ENCODE results near the gene GATB.

Gene GATB

GRCh38 chr4:151626228-151626627 lies 134.6 kb downstream of the GATB start:
- Histone ChIP-seq H3K4me3 (ENCODE audit: low read depth, low read length) (no peak overlapping the region), H3K36me3 (ENCODE audit: control insufficient read depth in 2 of 2, insufficient read depth in 1 of 2, low read length in 2 of 2) (no peaks in the 10 kb centered on the region), H3K4me1 (ENCODE audit: control insufficient read depth, insufficient read depth, low read length) (no peaks in the 10 kb centered on the region), H3K9me3 (ENCODE audit: control insufficient read depth, insufficient read depth, low read depth, low read length) (no peaks in the 10 kb centered on the region), H3K27ac (ENCODE audit: extremely low read depth, low read depth, low read length) (no peak overlapping the region)
- TF ChIP-seq YY2 (tag by site-specific recombination; IDR thresholded peaks at IDR 0.05) (no peak), RBAK (tag by site-specific recombination; IDR thresholded peaks at IDR 0.05) (no peak), ZNF112 (tag by site-specific recombination; IDR thresholded peaks at IDR 0.05) (no peak), ZNF513 (tag by site-specific recombination; IDR thresholded peaks at IDR 0.05) (no peak), ZFP3 (tag by site-specific recombination; IDR thresholded peaks at IDR 0.05; ENCODE audit: low read depth) (no peak), ZNF169 (tag by site-specific recombination; IDR thresholded peaks at IDR 0.05) (no peak), ZNF302 (tag by site-specific recombination; IDR thresholded peaks at IDR 0.05; ENCODE audit: low read depth) (no peak), ZNF23 (tag by site-specific recombination; IDR thresholded peaks at IDR 0.05; ENCODE audit: borderline replicate concordance) (no peak), ZFP41 (tag by site-specific recombination; IDR thresholded peaks at IDR 0.05; ENCODE audit: borderline replicate concordance) (no peak), ELK4 (IDR thresholded peaks at IDR 0.05; ENCODE audit: borderline replicate concordance, low read depth, low read length) (no peak)
- CTCF ChIA-PET = interaction anchor here (0.6 to 1.3 kb wide), 3 partner anchors 14 to 247 kb away, joined by 3 read pairs; no protein-coding TSS in a partner anchor
- POLR2A ChIA-PET = no interaction called here

- CTCF ChIA-PET = interaction anchor here (0.5 kb wide), 2 partner anchors 79 to 505 kb away, joined by 3 read pairs; no protein-coding TSS in a partner anchor
- Histone ChIP-seq H3K9me3 (ENCODE audit: control insufficient read depth, insufficient read depth, low read depth, low read length) (no peaks in the 10 kb centered on the region), H3K27ac (ENCODE audit: extremely low read depth, low read depth, low read length) (no peak overlapping the region), H3K4me1 (ENCODE audit: control insufficient read depth, insufficient read depth, low read length) (no peaks in the 10 kb centered on the region), H3K4me3 (ENCODE audit: low read depth, low read length) (no peak overlapping the region), H3K36me3 (ENCODE audit: control insufficient read depth in 2 of 2, insufficient read depth in 1 of 2, low read length in 2 of 2) (no peaks in the 10 kb centered on the region)
- no peak for TF ChIP-seq ZNF366 (tag by site-specific recombination; conservative IDR thresholded peaks at IDR 0.05)
- TF ChIP-seq ZBTB20 (tag by site-specific recombination; IDR thresholded peaks at IDR 0.05) = no peak
- no peak for TF ChIP-seq ZNF174 (tag by site-specific recombination; IDR thresholded peaks at IDR 0.05)
- POLR2A ChIA-PET = no interaction called here
These were observed 135.9 kb downstream of the GATB start for GRCh38 chr4:151624626-151625565.

Data from HEK293 (cell line).